Fibroblast of lung (primary cell): Measurements from ENCODE around the gene PRAF2. TPM values are rescaled to one million over a fixed set of nuclear protein-coding genes. Genes with fewer than 3 reads are reported as not detected.

Experiments
- DNase-seq, 2 donors: peaks; one replicate each; pipeline versions ENCODE4 v3.0.0 to v3.0.0-alpha.2; 2010; ENCODE audit warnings: low read depth in 2 of 2
- H2AFZ ChIP-seq: 2 replicates; pipeline ENCODE4 v1.5.1; 2012; ENCODE audit warnings: low read length, control low read depth, inconsistent platforms
- H3K27ac ChIP-seq: 2 replicates; pipeline ENCODE4 v1.5.1; 2011; ENCODE audit warnings: low read length, control low read depth; ENCODE audit not compliant: insufficient read depth
- H3K27me3 ChIP-seq: 2 replicates; pipeline ENCODE4 v1.5.1; 2011; ENCODE audit warnings: mild to moderate bottlenecking, low read length; ENCODE audit not compliant: control insufficient read depth, insufficient read depth
- H3K36me3 ChIP-seq: 2 replicates; pipeline ENCODE4 v1.5.1; 2011; ENCODE audit warnings: low read length; ENCODE audit not compliant: control insufficient read depth, insufficient read depth
- H3K4me1 ChIP-seq: 2 replicates; pipeline ENCODE4 v1.5.1; 2011; ENCODE audit warnings: low read length; ENCODE audit not compliant: control insufficient read depth, insufficient read depth; ENCODE audit errors: extremely low read depth
- H3K4me2 ChIP-seq: 2 replicates; pipeline ENCODE4 v1.5.1; 2011; ENCODE audit warnings: low read length, control low read depth; ENCODE audit not compliant: insufficient read depth; ENCODE audit errors: extremely low read depth
- H3K4me3 ChIP-seq, 4 experiments: fragments of 200-600 bp in 1 of 4; sonication (generic) in 1 of 4; replicated peaks in 1 of 4; 2 replicates each; pipeline ENCODE4 v1.5.1; 2011 to 2016; ENCODE audit warnings: low read length in 4 of 4, low read depth in 3 of 4, mild to moderate bottlenecking in 3 of 4, control low read depth in 2 of 4, inconsistent platforms in 1 of 4, mixed read lengths in 1 of 4; ENCODE audit not compliant: insufficient read depth in 1 of 4; ENCODE audit errors: control extremely low read depth in 1 of 4
- H3K79me2 ChIP-seq: 2 replicates; pipeline ENCODE4 v1.5.1; 2012; ENCODE audit warnings: mild to moderate bottlenecking, low read length, inconsistent platforms; ENCODE audit not compliant: control insufficient read depth, insufficient read depth
- H3K9ac ChIP-seq: 2 replicates; pipeline ENCODE4 v1.5.1; 2011; ENCODE audit warnings: mild to moderate bottlenecking, low read length, control low read depth; ENCODE audit not compliant: insufficient read depth
- H3K9me3 ChIP-seq: 2 replicates; pipeline ENCODE4 v1.5.1; 2012; ENCODE audit warnings: low read depth, low read length; ENCODE audit not compliant: control insufficient read depth, insufficient read depth
- H4K20me1 ChIP-seq: 2 replicates; pipeline ENCODE4 v1.5.1; 2011; ENCODE audit warnings: low read length; ENCODE audit not compliant: control insufficient read depth, insufficient read depth; ENCODE audit errors: extremely low read depth
- CTCF ChIP-seq, 2 donors: IDR thresholded peaks in 1 of 2; conservative IDR thresholded peaks in 1 of 2; 1 replicate in 1 of 2; 2 replicates in 1 of 2; pipeline ENCODE4 v1.5.1; 2011 to 2012; ENCODE audit warnings: low read length in 2 of 2, control low read depth in 1 of 2, inconsistent platforms in 1 of 2, low read depth in 1 of 2, mild to moderate bottlenecking in 1 of 2
- EZH2 ChIP-seq: IDR thresholded peaks from 2 replicates; pipeline ENCODE4 v1.5.1; 2012; ENCODE audit warnings: low read length, control low read depth, mild to moderate bottlenecking; ENCODE audit errors: missing control alignments
- polyA plus RNA-seq, 2 donors: library from polyadenylated mRNA; depleted of rRNA in 1 of 2; stranded (reverse) in 1 of 2; unstranded in 1 of 2; fragments of >200 nt; gene quantifications; 2 replicates each; pipeline ENCODE4 v1.2.1, GENCODE V29; 2011 to 2012; ENCODE audit warnings: missing spikeins in 1 of 2
- total RNA-seq: library from RNA; depleted of rRNA; stranded (reverse); fragments of >200 nt; gene quantifications from 2 replicates; pipeline ENCODE4 v1.2.1, GENCODE V29; 2014

The PRAF2 gene
- total and polyA plus RNA-seq, 2 donors (not counting 1 experiment from before 2014, with no cell fraction given) = 11.9 to 33.1 TPM

DNA sequence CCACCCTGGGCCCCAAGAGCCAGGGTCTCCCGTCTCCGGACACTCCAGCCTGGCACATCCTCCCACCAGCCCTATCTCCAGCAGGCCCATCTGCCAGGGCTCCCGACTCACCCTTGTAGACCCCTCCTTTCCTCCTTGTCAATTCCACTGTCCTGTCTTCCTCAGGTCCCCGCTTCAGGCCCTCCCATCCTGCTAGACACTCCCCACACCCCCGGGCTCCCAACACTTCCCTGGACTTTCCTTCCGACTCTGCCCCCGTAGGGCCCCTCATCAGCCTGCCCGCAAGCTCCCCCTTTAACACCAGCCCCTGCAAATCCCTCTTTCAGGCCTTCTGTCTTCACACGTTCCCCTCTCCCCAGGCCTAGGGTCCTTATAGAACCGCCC is 1.1 kb downstream of the PRAF2 start:
- no peaks in the 10 kb centered on the region for H3K4me1 ChIP-seq
- no peak for DNase-seq
- TF ChIP-seq EZH2 (no peak), CTCF (conservative IDR thresholded peaks at IDR 0.05 in 1 of 2, IDR thresholded peaks at IDR 0.05 in 1 of 2; ENCODE audit: low read depth in 1 of 2, low read length in 2 of 2) (no peak)
- H3K4me2 ChIP-seq = peak overlapping the region; percentile 49
- H3K9ac ChIP-seq = peak overlapping the region; percentile 23
- no peaks in the 10 kb centered on the region for H4K20me1 ChIP-seq
- no peaks in the 10 kb centered on the region for H3K27me3 ChIP-seq
- peaks cover 10% of the 10 kb centered on the region for H3K79me2 ChIP-seq
- peaks cover 2% of the 10 kb centered on the region for H3K36me3 ChIP-seq
- H3K4me3 ChIP-seq = peak overlapping the region; percentile 60 to 77 (median 74)
- H2AFZ ChIP-seq = no peak overlapping the region
- no peak overlapping the region for H3K27ac ChIP-seq
- H3K9me3 ChIP-seq = no peaks in the 10 kb centered on the region

DNA sequence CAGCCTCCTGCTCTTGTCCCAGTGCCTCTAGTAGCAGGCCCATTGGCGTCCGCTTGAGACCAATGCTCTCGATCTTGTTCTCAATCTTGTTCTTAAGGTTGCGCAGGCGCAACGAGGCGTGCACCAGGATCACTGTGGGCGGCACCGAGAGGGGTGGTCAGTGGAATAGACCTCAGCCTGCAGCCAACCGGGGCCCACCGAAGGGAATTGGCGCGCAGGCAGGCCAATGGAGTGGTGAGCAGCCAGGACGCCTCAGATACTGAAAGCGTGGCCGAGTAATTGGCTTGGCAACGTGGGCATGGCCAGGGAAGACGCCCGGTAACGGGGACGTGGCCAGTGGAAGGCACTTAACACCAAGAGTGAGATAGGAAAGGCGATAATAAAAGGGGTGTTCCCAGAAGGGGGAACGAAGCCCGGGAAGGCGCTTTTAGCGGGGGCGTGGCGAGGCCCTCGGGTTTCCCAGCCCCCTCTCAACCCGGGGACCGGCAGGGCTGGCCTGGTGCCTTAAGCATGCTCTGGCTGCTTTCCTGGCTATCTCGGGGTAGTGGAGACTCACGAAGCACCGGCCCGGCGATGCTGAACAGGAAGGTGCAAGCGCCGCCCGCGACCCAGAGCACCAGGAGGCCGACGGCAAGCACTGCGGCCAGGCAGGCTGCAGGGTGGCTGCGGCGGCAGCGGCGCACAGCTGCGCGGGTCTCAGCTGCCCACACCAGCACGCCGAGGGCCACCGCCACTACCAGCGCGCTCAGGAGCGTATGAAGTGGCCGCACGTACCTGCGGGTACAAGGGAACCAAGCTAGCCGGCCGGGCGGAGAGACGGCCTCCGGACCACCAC is 1.7 kb downstream of the PRAF2 start:
- Histone ChIP-seq H3K9ac (peak overlapping the region; percentile 25), H3K4me1 (no peaks in the 10 kb centered on the region), H3K27me3 (no peaks in the 10 kb centered on the region), H3K9me3 (no peaks in the 10 kb centered on the region), H3K4me3 (peak overlapping the region; percentile 60 to 77 (median 74)), H2AFZ (no peak overlapping the region), H3K79me2 (peaks cover 10% of the 10 kb centered on the region), H3K27ac (no peak overlapping the region), H4K20me1 (no peaks in the 10 kb centered on the region), H3K4me2 (peak overlapping the region; percentile 49), H3K36me3 (peaks cover 2% of the 10 kb centered on the region)
- TF ChIP-seq CTCF (conservative IDR thresholded peaks at IDR 0.05 in 1 of 2, IDR thresholded peaks at IDR 0.05 in 1 of 2; ENCODE audit: low read depth in 1 of 2, low read length in 2 of 2) (no peak), EZH2 (no peak)
- peak; percentile 79 for DNase-seq

DNA sequence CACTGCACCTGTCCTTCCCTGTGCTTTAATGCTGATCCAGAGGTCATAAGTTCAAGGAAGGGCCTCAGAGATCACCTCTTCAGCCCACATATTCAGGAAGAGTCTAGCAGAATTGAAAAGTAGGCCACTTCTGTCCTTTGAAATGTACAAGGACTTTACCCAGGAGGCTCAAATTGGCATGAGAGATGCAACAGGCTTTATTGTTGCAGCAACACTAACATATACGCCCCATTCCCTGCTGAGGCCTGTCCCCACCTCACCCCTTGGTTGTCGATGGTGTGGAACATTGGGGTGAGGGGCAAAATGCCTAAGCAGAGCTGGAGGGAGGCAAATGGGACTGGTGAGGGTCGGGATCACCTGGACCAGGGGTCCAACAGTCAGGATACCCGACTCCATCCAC is 2.8 kb downstream of the PRAF2 start:
- Histone ChIP-seq H3K9me3 (no peaks in the 10 kb centered on the region), H3K27ac (no peak overlapping the region), H3K36me3 (peaks cover 2% of the 10 kb centered on the region), H3K79me2 (peaks cover 10% of the 10 kb centered on the region), H4K20me1 (no peaks in the 10 kb centered on the region), H3K4me2 (no peak overlapping the region), H3K9ac (no peak overlapping the region), H2AFZ (no peak overlapping the region), H3K4me3 (no peak overlapping the region), H3K4me1 (no peaks in the 10 kb centered on the region), H3K27me3 (no peaks in the 10 kb centered on the region)
- no peak for DNase-seq
- TF ChIP-seq CTCF (conservative IDR thresholded peaks at IDR 0.05 in 1 of 2, IDR thresholded peaks at IDR 0.05 in 1 of 2; ENCODE audit: low read depth in 1 of 2, low read length in 2 of 2) = no peak
- no peak for TF ChIP-seq EZH2
